Measurements from ENCODE around the gene PPFIA1. TPM values are rescaled to one million over a fixed set of nuclear protein-coding genes. Genes with fewer than 3 reads are reported as not detected.

Gene PPFIA1
- total RNA-seq, 1 experiment from 2014 or later: 63.4 TPM

- H3K27ac ChIP-seq (ENCODE audit: insufficient read length, low read depth, low read length): no peak overlapping the region
- H3K79me2 ChIP-seq (ENCODE audit: insufficient read depth, low read length): no peaks in the 10 kb centered on the region
- Mint-ChIP-seq H3K27ac (peak overlapping the region in 2 of 3 experiments; percentile 46 to 85; a peak in 3 of 7 replicates), H3K9me3 (no peaks in the 10 kb centered on the region), H3K4me3 (no peak overlapping the region), H3K27me3 (ENCODE audit: low read depth) (no peaks in the 10 kb centered on the region; the same call in 1 of the 2 replicates), H3K36me3 (ENCODE audit: insufficient read depth in 1 of 3, low read depth in 3 of 3) (peaks cover 22 to 72% (median 38%) of the 10 kb centered on the region in 3 experiments), H3K4me1 (no peaks in the 10 kb centered on the region)
- no peak overlapping the region for H2BK120ac ChIP-seq (ENCODE audit: low read depth, low read length, poor library complexity, severe bottlenecking)
- no peak overlapping the region for H2BK5ac ChIP-seq (ENCODE audit: insufficient read length, low read length)
- H4K91ac ChIP-seq (ENCODE audit: insufficient read length, low read depth, low read length): no peak overlapping the region
- DNase-seq: no peak
- H3K23me2 ChIP-seq (ENCODE audit: insufficient read length, low read depth, low read length, poor library complexity, severe bottlenecking): no peaks in the 10 kb centered on the region
- no peak overlapping the region for H2BK15ac ChIP-seq (ENCODE audit: low read depth, low read length)
- H3K18ac ChIP-seq (ENCODE audit: insufficient read length, low read depth, low read length): no peak overlapping the region
- no peak overlapping the region for H3K9ac ChIP-seq (ENCODE audit: extremely low read depth, insufficient read length, low read length)
- no peak overlapping the region for H3K4ac ChIP-seq (ENCODE audit: low read depth, low read length)
- peaks cover 3% of the 10 kb centered on the region for H3K79me1 ChIP-seq (ENCODE audit: insufficient read depth, low read depth, low read length, poor library complexity, severe bottlenecking)
- no peak overlapping the region for H2BK12ac ChIP-seq (ENCODE audit: insufficient read length, low read depth, low read length)
- no peak overlapping the region for H3T11ph ChIP-seq (ENCODE audit: low read length)
- H4K8ac ChIP-seq (replicated peaks; ENCODE audit: insufficient read length, low read depth, low read length): no peak overlapping the region
- H3K23ac ChIP-seq (ENCODE audit: insufficient read length, low read depth, low read length): no peak overlapping the region
- H3K9me3 ChIP-seq (ENCODE audit: control insufficient read depth, low read depth, low read length): no peaks in the 10 kb centered on the region
- no peak overlapping the region for H2BK20ac ChIP-seq (ENCODE audit: low read depth, low read length, poor library complexity, severe bottlenecking)
- H2AK5ac ChIP-seq (ENCODE audit: insufficient read length, low read length): no peak overlapping the region
- no peak overlapping the region for H3K56ac ChIP-seq (ENCODE audit: insufficient read length, low read depth, low read length)
- H2AFZ ChIP-seq (ENCODE audit: low read length): no peak overlapping the region
- no CpG with 5 or more reads among the region's 25 CpGs for WGBS (ENCODE audit: extremely low coverage, insufficient read length, low lambda C conversion rate)
- no peak overlapping the region for H4K5ac ChIP-seq (ENCODE audit: insufficient read length, low read depth, low read length)
- H3K4me1 ChIP-seq (ENCODE audit: insufficient read depth, low read length): no peaks in the 10 kb centered on the region
- no peaks in the 10 kb centered on the region for H4K20me1 ChIP-seq (ENCODE audit: control insufficient read depth, insufficient read depth, insufficient read length)
- no peak overlapping the region for H3K4me2 ChIP-seq (ENCODE audit: insufficient read depth, insufficient read length, low read length)
- TF ChIP-seq, protein P1, sequence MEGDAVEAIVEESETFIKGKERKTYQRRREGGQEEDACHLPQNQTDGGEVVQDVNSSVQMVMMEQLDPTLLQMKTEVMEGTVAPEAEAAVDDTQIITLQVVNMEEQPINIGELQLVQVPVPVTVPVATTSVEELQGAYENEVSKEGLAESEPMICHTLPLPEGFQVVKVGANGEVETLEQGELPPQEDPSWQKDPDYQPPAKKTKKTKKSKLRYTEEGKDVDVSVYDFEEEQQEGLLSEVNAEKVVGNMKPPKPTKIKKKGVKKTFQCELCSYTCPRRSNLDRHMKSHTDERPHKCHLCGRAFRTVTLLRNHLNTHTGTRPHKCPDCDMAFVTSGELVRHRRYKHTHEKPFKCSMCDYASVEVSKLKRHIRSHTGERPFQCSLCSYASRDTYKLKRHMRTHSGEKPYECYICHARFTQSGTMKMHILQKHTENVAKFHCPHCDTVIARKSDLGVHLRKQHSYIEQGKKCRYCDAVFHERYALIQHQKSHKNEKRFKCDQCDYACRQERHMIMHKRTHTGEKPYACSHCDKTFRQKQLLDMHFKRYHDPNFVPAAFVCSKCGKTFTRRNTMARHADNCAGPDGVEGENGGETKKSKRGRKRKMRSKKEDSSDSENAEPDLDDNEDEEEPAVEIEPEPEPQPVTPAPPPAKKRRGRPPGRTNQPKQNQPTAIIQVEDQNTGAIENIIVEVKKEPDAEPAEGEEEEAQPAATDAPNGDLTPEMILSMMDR (conservative IDR thresholded peaks at IDR 0.05): no peak
- H3K14ac ChIP-seq (ENCODE audit: insufficient read depth, low read length): no peak overlapping the region
- no peaks in the 10 kb centered on the region for H3K27me3 ChIP-seq (ENCODE audit: insufficient read depth, low read length)
These were observed 94.5 kb downstream of the PPFIA1 start for GRCh38 chr11:70364745-70365543.

All from H9 (cell line).